ENCODE results near the gene TAB2.

Gene TAB2

DNA sequence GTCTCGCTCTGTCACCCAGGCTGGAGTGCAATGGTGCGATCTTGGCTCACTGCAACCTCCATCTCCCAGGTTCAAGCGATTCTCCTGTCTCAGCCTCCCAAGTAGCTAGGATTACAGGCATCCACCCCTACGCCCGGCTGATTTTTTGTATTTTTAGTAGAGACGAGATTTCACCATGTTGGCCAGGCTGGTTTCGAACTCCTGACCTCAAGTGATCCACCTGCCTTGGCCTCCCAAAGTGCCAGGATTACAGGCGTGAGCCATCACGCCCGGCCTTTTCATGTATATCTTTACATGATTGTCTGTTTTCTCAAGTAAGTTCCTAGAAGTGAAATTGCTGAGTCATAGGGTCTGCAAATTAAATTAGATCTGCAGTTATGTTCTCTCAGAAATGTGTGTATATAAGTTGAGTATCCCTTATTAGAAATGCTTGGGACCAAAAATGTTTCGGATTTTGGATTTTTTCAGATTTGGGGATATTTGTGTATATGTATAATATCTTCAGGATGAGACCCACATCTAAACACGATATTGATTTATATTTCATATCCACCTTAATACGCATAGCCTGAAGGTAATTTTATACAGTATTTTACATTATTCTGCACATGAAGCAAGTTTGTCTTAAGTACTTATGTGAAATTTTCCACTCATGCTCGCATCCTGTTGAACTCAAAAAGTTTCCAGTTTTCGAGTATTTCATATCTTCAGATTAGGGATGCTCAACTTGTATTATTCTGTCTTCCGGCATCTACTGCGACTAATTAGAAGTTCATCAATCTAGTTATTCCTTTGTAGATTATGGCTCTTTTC, 40.4 kb downstream of the TAB2 start (continued):
- TF ChIP-seq, protein P1, sequence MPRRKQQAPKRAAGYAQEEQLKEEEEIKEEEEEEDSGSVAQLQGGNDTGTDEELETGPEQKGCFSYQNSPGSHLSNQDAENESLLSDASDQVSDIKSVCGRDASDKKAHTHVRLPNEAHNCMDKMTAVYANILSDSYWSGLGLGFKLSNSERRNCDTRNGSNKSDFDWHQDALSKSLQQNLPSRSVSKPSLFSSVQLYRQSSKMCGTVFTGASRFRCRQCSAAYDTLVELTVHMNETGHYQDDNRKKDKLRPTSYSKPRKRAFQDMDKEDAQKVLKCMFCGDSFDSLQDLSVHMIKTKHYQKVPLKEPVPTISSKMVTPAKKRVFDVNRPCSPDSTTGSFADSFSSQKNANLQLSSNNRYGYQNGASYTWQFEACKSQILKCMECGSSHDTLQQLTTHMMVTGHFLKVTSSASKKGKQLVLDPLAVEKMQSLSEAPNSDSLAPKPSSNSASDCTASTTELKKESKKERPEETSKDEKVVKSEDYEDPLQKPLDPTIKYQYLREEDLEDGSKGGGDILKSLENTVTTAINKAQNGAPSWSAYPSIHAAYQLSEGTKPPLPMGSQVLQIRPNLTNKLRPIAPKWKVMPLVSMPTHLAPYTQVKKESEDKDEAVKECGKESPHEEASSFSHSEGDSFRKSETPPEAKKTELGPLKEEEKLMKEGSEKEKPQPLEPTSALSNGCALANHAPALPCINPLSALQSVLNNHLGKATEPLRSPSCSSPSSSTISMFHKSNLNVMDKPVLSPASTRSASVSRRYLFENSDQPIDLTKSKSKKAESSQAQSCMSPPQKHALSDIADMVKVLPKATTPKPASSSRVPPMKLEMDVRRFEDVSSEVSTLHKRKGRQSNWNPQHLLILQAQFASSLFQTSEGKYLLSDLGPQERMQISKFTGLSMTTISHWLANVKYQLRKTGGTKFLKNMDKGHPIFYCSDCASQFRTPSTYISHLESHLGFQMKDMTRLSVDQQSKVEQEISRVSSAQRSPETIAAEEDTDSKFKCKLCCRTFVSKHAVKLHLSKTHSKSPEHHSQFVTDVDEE (CRISPR knock-in tag; IDR thresholded peaks at IDR 0.05), result no peak
- TF ChIP-seq ZNF8 (CRISPR knock-in tag; IDR thresholded peaks at IDR 0.05), result no peak
- no peak for TF ChIP-seq BACH2 (CRISPR knock-in tag; IDR thresholded peaks at IDR 0.05; ENCODE audit: borderline replicate concordance)
- TF ChIP-seq GLIS3 (CRISPR knock-in tag; IDR thresholded peaks at IDR 0.05), result no peak
- TF ChIP-seq ZFP30 (CRISPR knock-in tag; IDR thresholded peaks at IDR 0.05), result no peak
- no peak for TF ChIP-seq ARNTL (CRISPR knock-in tag; IDR thresholded peaks at IDR 0.05; ENCODE audit: borderline replicate concordance, low read depth)

- no peak for ATAC-seq
- TF ChIP-seq ZNF565 (CRISPR knock-in tag; conservative IDR thresholded peaks at IDR 0.05; ENCODE audit: low read depth) (no peak), PPARA (CRISPR knock-in tag; IDR thresholded peaks at IDR 0.05; ENCODE audit: borderline replicate concordance) (no peak), TOX (CRISPR knock-in tag; IDR thresholded peaks at IDR 0.05; ENCODE audit: borderline replicate concordance) (no peak), CSRNP3 (CRISPR knock-in tag; IDR thresholded peaks at IDR 0.05) (no peak), ZNF70 (CRISPR knock-in tag; IDR thresholded peaks at IDR 0.05) (no peak), ARNTL (CRISPR knock-in tag; IDR thresholded peaks at IDR 0.05; ENCODE audit: borderline replicate concordance, low read depth) (no peak)
Measured at GRCh38 chr6:149359440-149359839, 41.9 kb downstream of the TAB2 start.

DNA sequence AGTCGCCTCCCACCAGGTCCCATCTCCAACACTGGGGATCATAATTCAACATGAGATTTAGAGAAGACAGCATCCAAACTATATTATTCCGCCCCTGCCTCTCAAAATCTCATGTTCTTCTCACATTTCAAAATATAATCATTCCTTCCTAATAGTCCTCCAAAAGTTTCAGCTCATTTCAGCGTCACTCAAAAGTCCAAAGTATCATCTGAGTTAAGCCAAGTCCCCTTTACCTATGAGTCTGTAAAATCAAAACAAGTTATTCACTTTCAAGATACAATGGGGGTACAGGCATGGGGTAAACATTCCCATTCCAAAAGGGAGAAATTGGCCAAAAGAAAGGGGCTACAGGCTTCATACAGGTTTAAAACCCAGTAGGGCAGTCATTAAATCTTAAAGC, 43.0 kb downstream of the TAB2 start:
- TF ChIP-seq, protein P1 (CRISPR knock-in tag; IDR thresholded peaks at IDR 0.05), result no peak
- TF ChIP-seq BACH2 (CRISPR knock-in tag; IDR thresholded peaks at IDR 0.05; ENCODE audit: borderline replicate concordance) (no peak), ZC3H10 (CRISPR knock-in tag; IDR thresholded peaks at IDR 0.05) (no peak), CSRNP3 (CRISPR knock-in tag; IDR thresholded peaks at IDR 0.05) (no peak), ZNF8 (CRISPR knock-in tag; IDR thresholded peaks at IDR 0.05) (no peak), RARB (CRISPR knock-in tag; IDR thresholded peaks at IDR 0.05) (no peak), SNAI2 (CRISPR knock-in tag; IDR thresholded peaks at IDR 0.05) (no peak), ZFP3 (CRISPR knock-in tag; IDR thresholded peaks at IDR 0.05) (no peak), CSDC2 (CRISPR knock-in tag; IDR thresholded peaks at IDR 0.05) (no peak), GLIS3 (CRISPR knock-in tag; IDR thresholded peaks at IDR 0.05) (no peak), ESRRG (CRISPR knock-in tag; IDR thresholded peaks at IDR 0.05) (no peak), TOX (CRISPR knock-in tag; IDR thresholded peaks at IDR 0.05; ENCODE audit: borderline replicate concordance) (no peak), ZNF565 (CRISPR knock-in tag; conservative IDR thresholded peaks at IDR 0.05; ENCODE audit: low read depth) (no peak), ZNF70 (CRISPR knock-in tag; IDR thresholded peaks at IDR 0.05) (no peak), OSR1 (CRISPR knock-in tag; IDR thresholded peaks at IDR 0.05) (no peak), TCF4 (CRISPR knock-in tag; IDR thresholded peaks at IDR 0.05; ENCODE audit: borderline replicate concordance) (no peak), ARNTL (CRISPR knock-in tag; IDR thresholded peaks at IDR 0.05; ENCODE audit: borderline replicate concordance, low read depth) (no peak)
- TF ChIP-seq, protein P2, sequence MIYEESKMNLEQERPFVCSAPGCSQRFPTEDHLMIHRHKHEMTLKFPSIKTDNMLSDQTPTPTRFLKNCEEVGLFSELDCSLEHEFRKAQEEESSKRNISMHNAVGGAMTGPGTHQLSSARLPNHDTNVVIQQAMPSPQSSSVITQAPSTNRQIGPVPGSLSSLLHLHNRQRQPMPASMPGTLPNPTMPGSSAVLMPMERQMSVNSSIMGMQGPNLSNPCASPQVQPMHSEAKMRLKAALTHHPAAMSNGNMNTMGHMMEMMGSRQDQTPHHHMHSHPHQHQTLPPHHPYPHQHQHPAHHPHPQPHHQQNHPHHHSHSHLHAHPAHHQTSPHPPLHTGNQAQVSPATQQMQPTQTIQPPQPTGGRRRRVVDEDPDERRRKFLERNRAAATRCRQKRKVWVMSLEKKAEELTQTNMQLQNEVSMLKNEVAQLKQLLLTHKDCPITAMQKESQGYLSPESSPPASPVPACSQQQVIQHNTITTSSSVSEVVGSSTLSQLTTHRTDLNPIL (CRISPR knock-in tag; IDR thresholded peaks at IDR 0.05; ENCODE audit: low read depth), result no peak
- ATAC-seq, result no peak

Data from SK-N-SH treated with all-trans-retinoic acid at 6 μM for 48 hours (cell line).